ENCODE results near the gene MAMLD1. TPM values are rescaled to one million over a fixed set of nuclear protein-coding genes. Genes with fewer than 3 reads are reported as not detected.
A peak's percentile ranks its signal among the peaks of the same experiment; 100 is the strongest.

MAMLD1 gene
- total RNA-seq, 1 donor from 2014 or later, result 3.0 TPM

DNA sequence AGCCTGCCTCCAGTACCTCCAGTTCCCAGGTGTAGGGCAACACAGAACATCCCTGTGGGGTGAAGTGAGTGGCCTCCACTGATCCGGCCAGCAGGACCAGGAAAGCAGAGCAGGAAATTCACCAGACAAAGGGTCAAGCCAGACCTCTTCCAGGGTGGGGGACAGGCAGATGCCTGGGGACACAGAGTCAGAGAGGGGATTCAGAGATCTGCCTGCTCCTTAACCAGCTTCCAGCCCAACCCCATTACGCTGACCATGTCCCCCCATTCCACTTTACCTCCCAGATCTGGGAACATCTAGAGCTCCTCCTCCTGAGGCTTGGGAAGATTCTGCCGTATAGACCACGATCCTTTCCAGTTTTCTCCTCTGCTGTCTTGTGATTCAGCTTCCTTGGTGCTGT, 132.4 kb downstream of the MAMLD1 start:
- TF ChIP-seq, protein P1, sequence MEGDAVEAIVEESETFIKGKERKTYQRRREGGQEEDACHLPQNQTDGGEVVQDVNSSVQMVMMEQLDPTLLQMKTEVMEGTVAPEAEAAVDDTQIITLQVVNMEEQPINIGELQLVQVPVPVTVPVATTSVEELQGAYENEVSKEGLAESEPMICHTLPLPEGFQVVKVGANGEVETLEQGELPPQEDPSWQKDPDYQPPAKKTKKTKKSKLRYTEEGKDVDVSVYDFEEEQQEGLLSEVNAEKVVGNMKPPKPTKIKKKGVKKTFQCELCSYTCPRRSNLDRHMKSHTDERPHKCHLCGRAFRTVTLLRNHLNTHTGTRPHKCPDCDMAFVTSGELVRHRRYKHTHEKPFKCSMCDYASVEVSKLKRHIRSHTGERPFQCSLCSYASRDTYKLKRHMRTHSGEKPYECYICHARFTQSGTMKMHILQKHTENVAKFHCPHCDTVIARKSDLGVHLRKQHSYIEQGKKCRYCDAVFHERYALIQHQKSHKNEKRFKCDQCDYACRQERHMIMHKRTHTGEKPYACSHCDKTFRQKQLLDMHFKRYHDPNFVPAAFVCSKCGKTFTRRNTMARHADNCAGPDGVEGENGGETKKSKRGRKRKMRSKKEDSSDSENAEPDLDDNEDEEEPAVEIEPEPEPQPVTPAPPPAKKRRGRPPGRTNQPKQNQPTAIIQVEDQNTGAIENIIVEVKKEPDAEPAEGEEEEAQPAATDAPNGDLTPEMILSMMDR (IDR thresholded peaks at IDR 0.05; ENCODE audit: insufficient read depth, low read length, poor library complexity, severe bottlenecking), result no peak
- no peak for DNase-seq (ENCODE audit: low read depth)
- Histone ChIP-seq H3K36me3 (ENCODE audit: control insufficient read depth, insufficient read depth, low read length) (no peaks in the 10 kb centered on the region), H3K27me3 (ENCODE audit: control insufficient read depth, insufficient read depth, low read length) (no peaks in the 10 kb centered on the region), H3K4me3 (ENCODE audit: low read depth, low read length) (no peak overlapping the region)

DNA sequence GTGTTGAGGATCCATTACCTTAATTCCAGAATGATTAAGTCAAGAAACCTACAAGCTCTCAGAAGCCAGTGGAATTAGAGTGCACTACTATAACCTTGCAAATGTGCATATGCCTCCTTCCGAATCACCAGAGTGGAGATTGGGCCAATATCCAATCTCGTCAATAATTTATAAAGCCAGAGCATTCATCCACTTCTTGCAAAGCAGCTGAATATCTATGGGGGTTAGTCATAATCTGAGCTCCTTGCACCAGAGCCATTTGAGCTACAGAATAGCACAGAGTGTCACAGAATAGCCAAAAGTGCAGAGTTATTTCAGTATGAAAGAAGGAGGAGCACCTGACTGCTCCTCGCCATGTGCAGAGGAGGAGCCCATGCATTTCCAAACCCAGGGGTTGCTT, 136.1 kb downstream of the MAMLD1 start:
- TF ChIP-seq, protein P1 (IDR thresholded peaks at IDR 0.05; ENCODE audit: insufficient read depth, low read length, poor library complexity, severe bottlenecking), result no peak
- H3K36me3 ChIP-seq (ENCODE audit: control insufficient read depth, insufficient read depth, low read length), result no peaks in the 10 kb centered on the region
- no peaks in the 10 kb centered on the region for H3K27me3 ChIP-seq (ENCODE audit: control insufficient read depth, insufficient read depth, low read length)
- H3K4me3 ChIP-seq (ENCODE audit: low read depth, low read length), result no peak overlapping the region
- peak; percentile 19 for DNase-seq (ENCODE audit: low read depth)

DNA sequence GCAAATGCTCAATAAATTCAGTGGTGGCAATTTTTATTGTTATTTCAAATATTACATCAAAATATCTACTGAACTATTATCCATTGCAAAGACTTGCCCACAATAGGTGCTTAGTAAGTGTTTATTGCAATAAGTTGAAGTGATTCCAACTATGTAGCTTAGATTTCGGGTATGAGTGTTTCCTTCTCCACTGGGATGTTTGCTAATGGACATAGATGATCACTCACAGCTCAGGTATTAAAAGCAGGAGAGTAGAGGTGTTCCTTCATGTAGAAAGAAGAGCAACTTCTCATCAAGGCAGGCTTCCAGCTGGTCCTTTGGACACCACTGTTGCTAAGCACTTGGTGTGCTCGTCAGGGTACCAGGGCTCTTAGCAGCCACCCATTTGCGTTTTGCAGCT, 139.0 kb downstream of the MAMLD1 start:
- no peaks in the 10 kb centered on the region for H3K27me3 ChIP-seq (ENCODE audit: control insufficient read depth, insufficient read depth, low read length)
- TF ChIP-seq, protein P1 (IDR thresholded peaks at IDR 0.05; ENCODE audit: insufficient read depth, low read length, poor library complexity, severe bottlenecking), result no peak
- no peaks in the 10 kb centered on the region for H3K36me3 ChIP-seq (ENCODE audit: control insufficient read depth, insufficient read depth, low read length)
- no peak overlapping the region for H3K4me3 ChIP-seq (ENCODE audit: low read depth, low read length)
- DNase-seq (ENCODE audit: low read depth), result no peak

DNA sequence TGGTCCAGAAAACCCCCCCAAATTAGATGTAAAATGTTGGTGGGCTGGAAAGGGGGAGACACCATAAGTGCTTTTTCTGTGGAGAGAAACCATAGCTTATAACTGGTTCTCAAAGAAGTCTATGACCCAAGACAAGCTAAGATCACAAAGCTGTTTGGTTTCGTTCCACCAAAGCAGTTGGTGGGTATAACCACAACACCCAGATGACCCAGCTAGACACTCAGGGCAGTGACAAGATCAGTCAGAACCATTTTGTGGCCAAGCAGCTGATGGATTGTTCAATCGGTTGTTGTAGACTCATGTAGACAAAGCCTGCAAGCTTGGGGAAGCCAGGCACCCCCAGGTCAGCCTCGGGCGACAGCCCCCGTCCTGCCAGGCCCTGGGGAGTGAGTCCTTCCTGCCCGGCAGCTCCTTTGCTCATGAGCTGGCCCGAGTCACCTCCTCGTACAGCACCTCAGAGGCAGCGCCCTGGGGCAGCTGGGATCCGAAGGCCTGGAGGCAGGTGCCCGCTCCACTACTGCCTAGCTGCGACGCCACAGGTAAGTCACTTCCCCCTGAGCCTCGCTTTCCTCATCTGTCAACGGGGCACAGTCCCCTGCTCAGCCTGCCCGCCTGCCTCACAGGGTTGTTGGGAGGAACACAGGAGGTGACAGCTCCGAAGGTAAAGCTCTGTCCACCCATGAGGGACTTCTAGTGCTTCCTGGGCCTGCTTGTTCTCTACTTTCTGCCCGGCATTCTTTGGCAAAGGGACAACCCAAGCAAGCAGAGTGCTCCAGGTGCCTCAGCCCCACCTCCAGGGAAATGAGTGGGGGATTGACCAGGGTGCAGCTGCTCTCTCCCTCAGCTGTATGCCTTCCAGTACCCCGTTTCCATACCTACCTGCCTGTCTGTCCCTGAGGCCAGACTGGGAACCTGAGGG, 140.1 kb downstream of the MAMLD1 start:
- TF ChIP-seq, protein P1 (IDR thresholded peaks at IDR 0.05; ENCODE audit: insufficient read depth, low read length, poor library complexity, severe bottlenecking), result no peak

DNA sequence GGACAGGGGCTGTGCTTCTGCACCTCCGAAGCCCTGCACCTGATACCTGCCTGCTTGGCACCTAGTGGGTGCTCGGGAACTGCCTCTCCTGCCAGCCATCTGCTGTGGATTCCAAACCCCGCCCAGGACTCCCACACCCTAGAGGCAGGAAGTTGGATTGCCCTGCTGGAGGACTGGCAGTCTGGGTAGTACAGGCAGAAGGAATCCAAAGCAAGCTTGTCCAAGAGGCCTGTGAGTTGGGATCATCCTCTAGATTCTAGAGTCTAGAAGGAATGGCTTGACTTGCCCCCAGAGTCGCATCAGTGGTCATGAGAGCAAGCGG, 140.7 kb downstream of the MAMLD1 start:
- TF ChIP-seq, protein P1 (IDR thresholded peaks at IDR 0.05; ENCODE audit: insufficient read depth, low read length, poor library complexity, severe bottlenecking), result no peak
- no peak for DNase-seq (ENCODE audit: low read depth)
- Histone ChIP-seq H3K27me3 (ENCODE audit: control insufficient read depth, insufficient read depth, low read length) (no peaks in the 10 kb centered on the region), H3K4me3 (ENCODE audit: low read depth, low read length) (no peak overlapping the region), H3K36me3 (ENCODE audit: control insufficient read depth, insufficient read depth, low read length) (no peaks in the 10 kb centered on the region)

More for the DNA sequence above, 140.1 kb downstream of the MAMLD1 start:
- no peak for DNase-seq (ENCODE audit: low read depth)
- Histone ChIP-seq H3K27me3 (ENCODE audit: control insufficient read depth, insufficient read depth, low read length) (no peaks in the 10 kb centered on the region), H3K36me3 (ENCODE audit: control insufficient read depth, insufficient read depth, low read length) (no peaks in the 10 kb centered on the region), H3K4me3 (ENCODE audit: low read depth, low read length) (no peak overlapping the region)

Measured in kidney epithelial cell (primary cell).